Breast epithelium (tissue), 3 donors: ENCODE measurements around the gene STK35.

ENCODE experiments used
- CTCF ChIP-seq, 3 donors: fragments of 450-650 bp; IDR thresholded peaks; one replicate each; pipeline ENCODE4 v1.5.1; 2016 to 2017; ENCODE audit warnings: antibody characterized with exemption in 3 of 3, mild to moderate bottlenecking in 3 of 3, moderate library complexity in 3 of 3
- POLR2A ChIP-seq: fragments of 450-650 bp; IDR thresholded peaks from one replicate; pipeline ENCODE4 v1.6.1; 2016; ENCODE audit warnings: antibody characterized with exemption, mild to moderate bottlenecking, moderate library complexity
- POLR2AphosphoS5 ChIP-seq, 3 donors: sonication (generic); formaldehyde crosslinking; IDR thresholded peaks; one replicate each; pipeline ENCODE4 v1.6.1; 2017; ENCODE audit warnings: antibody characterized with exemption in 3 of 3

- no peak for TF ChIP-seq POLR2A
- TF ChIP-seq CTCF (IDR thresholded peaks at IDR 0.05), result no peak
- TF ChIP-seq POLR2AphosphoS5 (IDR thresholded peaks at IDR 0.05), result no peak
These were observed 69.7 kb downstream of the STK35 start for GRCh38 chr20:2171266-2171790.
